Left lung (tissue), 10 donors: Measurements from ENCODE around the gene GMDS. TPM values are rescaled to one million over a fixed set of nuclear protein-coding genes. Genes with fewer than 3 reads are reported as not detected.

ENCODE experiments used
- ATAC-seq: fragments of 200-7000 bp; cut with Tn5 transposase; one replicate; pipeline ENCODE4 v1.9.1; 2020; ENCODE audit warnings: moderate library complexity
- DNase-seq, 4 donors: peaks; one replicate each; pipeline ENCODE4 v3.0.0-alpha.2; 2013 to 2020
- H3K27ac ChIP-seq, 2 donors: fragments of 200-600 bp; sonication (generic) in 1 of 2; one replicate each; pipeline versions ENCODE4 v1.5.0 to v1.8.0; 2020 to 2021
- H3K27me3 ChIP-seq, 2 donors: fragments of 200-600 bp; sonication (generic) in 1 of 2; one replicate each; pipeline versions ENCODE4 v1.5.0 to v1.8.0; 2020 to 2021
- H3K36me3 ChIP-seq, 2 donors: fragments of 200-600 bp; sonication (generic) in 1 of 2; one replicate each; pipeline versions ENCODE4 v1.5.0 to v1.8.0; 2020 to 2021
- H3K4me1 ChIP-seq, 2 donors: fragments of 200-600 bp; one replicate each; pipeline ENCODE4 v1.8.0; 2021
- H3K4me3 ChIP-seq, 2 donors: fragments of 200-600 bp; sonication (generic) in 1 of 2; one replicate each; pipeline versions ENCODE4 v1.5.0 to v1.8.0; 2020 to 2021; ENCODE audit warnings: mild to moderate bottlenecking in 1 of 2
- H3K9me3 ChIP-seq, 2 donors: fragments of 200-600 bp; sonication (generic) in 1 of 2; one replicate each; pipeline versions ENCODE4 v1.5.0 to v1.8.0; 2020 to 2021
- intact Hi-C, 2 donors: fragments of 100-400 bp; cut with DNase I; formaldehyde crosslinking; loops; one replicate each; pipeline versions ENCODE4 v1.11.2 to v1.14.2; 2022
- polyA plus RNA-seq, 6 donors: library from polyadenylated mRNA; unstranded; fragments of 120-200 nt; gene quantifications; one replicate each; pipeline ENCODE4 v1.2.1, GENCODE V29; 2013; ENCODE audit not compliant: insufficient read length in 6 of 6
- total RNA-seq, 2 donors: library from RNA; stranded (reverse); fragmentation: NEBNext Ultra II Directional; extraction: Animal tissue kit (Norgen Biotek cat#: 25700); gene quantifications; one replicate each; pipeline ENCODE4 v1.2.1, GENCODE V29; 2021
- TF ChIP-seq, protein P1 (sequence below), 2 donors: fragments of 200-600 bp; sonication (generic) in 1 of 2; IDR thresholded peaks; one replicate each; pipeline versions ENCODE4 v1.5.0 to v1.8.0; 2021; ENCODE audit warnings: antibody characterized with exemption in 2 of 2
- donor health status: DM: no; HTN: yes; CAD: no.
- donor health status: DM: no; HTN: no; CAD: no.

The GMDS gene
- total and polyA plus RNA-seq, 8 donors, result 16.5 to 25.4 (median 21.2) TPM

GRCh38 chr6:1820714-1821113 lies 424.7 kb downstream of the GMDS start:
- H3K36me3 ChIP-seq, result no peaks in the 10 kb centered on the region
- no peaks in the 10 kb centered on the region for H3K4me1 ChIP-seq
- H3K27ac ChIP-seq, result no peak overlapping the region
- ATAC-seq (no peak), DNase-seq (no peak)
- intact Hi-C loops, result no loop called here
- no peaks in the 10 kb centered on the region for H3K9me3 ChIP-seq
- no peak overlapping the region for H3K4me3 ChIP-seq
- TF ChIP-seq, protein P1, sequence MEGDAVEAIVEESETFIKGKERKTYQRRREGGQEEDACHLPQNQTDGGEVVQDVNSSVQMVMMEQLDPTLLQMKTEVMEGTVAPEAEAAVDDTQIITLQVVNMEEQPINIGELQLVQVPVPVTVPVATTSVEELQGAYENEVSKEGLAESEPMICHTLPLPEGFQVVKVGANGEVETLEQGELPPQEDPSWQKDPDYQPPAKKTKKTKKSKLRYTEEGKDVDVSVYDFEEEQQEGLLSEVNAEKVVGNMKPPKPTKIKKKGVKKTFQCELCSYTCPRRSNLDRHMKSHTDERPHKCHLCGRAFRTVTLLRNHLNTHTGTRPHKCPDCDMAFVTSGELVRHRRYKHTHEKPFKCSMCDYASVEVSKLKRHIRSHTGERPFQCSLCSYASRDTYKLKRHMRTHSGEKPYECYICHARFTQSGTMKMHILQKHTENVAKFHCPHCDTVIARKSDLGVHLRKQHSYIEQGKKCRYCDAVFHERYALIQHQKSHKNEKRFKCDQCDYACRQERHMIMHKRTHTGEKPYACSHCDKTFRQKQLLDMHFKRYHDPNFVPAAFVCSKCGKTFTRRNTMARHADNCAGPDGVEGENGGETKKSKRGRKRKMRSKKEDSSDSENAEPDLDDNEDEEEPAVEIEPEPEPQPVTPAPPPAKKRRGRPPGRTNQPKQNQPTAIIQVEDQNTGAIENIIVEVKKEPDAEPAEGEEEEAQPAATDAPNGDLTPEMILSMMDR (IDR thresholded peaks at IDR 0.05), result no peak
- no peaks in the 10 kb centered on the region for H3K27me3 ChIP-seq

DNA sequence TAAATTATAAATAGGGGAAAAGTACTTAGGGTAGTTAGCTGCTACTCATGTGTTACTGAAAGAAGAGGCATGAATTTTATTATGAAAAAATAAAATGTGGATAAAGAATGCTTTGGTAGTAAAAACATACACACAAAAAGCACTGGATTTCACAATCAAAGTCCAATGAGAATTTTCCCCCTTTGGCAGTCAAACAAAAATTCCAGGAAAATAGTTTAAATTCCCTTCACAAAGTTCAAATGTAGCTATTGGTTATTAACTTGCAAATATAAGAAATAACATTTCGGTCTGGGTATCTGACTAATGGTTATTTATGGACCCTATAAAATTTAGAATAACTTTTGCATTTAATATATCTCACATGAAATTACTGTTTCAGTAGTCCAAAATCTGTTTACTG lies 425.2 kb downstream of the GMDS start:
- Histone ChIP-seq H3K27ac (no peak overlapping the region), H3K9me3 (no peaks in the 10 kb centered on the region), H3K4me3 (no peak overlapping the region), H3K27me3 (no peaks in the 10 kb centered on the region), H3K4me1 (no peaks in the 10 kb centered on the region), H3K36me3 (no peaks in the 10 kb centered on the region)
- TF ChIP-seq, protein P1 (IDR thresholded peaks at IDR 0.05), result no peak
- intact Hi-C loops, result no loop called here
- no peak for ATAC-seq
- no peak for DNase-seq

GRCh38 chr6:1819007-1819406 lies 426.4 kb downstream of the GMDS start:
- TF ChIP-seq, protein P1 (IDR thresholded peaks at IDR 0.05), result no peak
- Histone ChIP-seq H3K27ac (no peak overlapping the region), H3K9me3 (no peaks in the 10 kb centered on the region), H3K4me1 (no peaks in the 10 kb centered on the region), H3K27me3 (no peaks in the 10 kb centered on the region), H3K36me3 (no peaks in the 10 kb centered on the region), H3K4me3 (no peak overlapping the region)
- no peak for DNase-seq
- intact Hi-C loops, result no loop called here
- ATAC-seq, result no peak

DNA sequence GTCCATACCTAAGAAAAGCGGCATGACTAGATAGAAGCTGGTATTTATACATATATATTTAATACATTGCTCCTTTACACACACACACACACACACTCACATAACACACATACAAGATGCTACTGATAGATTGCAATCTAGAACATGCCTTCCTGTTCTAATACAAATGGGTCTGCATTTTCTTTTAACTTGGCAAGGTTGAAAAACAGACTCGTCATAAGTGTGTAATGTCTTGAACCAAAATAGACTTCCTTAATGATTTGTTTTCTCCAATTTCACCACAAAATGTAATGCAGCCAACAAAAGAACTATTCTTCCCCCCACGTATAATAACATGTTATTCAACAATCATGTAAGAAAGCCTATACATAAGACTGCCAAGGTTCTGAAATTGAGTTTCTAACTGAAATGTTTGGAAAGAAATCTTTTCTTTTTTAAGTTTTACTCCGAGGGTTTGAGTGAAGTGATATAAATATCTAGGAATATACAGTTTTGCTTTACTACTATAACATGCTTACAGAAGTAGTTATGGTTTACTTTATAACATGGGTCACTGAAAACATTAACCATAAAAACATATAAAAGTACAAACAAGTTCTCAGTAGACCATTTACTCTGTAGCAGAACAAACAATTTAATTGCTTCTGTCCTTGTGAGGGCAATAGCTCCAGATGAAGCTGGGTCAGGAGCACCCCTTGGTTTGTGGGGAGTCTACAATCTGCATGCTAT lies 428.2 kb downstream of the GMDS start:
- TF ChIP-seq, protein P1 (IDR thresholded peaks at IDR 0.05), result no peak
- H3K4me3 ChIP-seq, result no peak overlapping the region
- H3K4me1 ChIP-seq, result no peaks in the 10 kb centered on the region
- H3K36me3 ChIP-seq, result no peaks in the 10 kb centered on the region
- no peak for DNase-seq
- H3K27me3 ChIP-seq, result no peaks in the 10 kb centered on the region
- intact Hi-C loops, result no loop called here
- H3K9me3 ChIP-seq, result no peaks in the 10 kb centered on the region
- H3K27ac ChIP-seq, result no peak overlapping the region
- no peak for ATAC-seq

DNA sequence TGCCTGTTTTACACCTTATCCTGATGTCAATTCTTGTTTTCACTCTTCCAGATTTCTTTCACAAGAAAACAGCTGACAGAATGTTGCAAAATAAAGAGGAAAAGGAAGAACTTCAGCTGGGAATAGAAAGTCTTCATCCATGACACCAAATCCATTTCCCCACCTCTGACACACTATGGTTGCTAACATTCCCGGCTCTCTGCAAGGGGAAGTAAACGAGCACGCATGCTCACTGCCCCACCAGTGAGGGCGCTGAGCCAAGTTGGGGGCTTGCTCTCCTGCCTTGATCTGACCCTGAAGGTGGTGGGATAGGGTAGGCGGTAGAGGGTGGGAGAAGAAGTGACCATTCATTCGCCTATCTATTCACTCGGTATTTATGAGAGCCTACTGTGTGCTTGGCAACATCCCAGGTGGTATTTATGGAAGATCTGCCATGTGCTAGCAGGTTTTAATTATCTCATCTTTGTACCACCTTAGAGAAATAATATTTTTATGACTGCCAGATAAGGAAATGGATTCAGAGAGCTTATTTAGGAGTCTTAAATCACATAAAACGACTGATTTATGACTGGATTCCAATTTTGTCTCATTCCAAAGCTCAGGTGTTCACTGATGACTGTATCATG lies 429.5 kb downstream of the GMDS start:
- H3K27me3 ChIP-seq, result no peaks in the 10 kb centered on the region
- no peaks in the 10 kb centered on the region for H3K4me1 ChIP-seq
- ATAC-seq (no peak), DNase-seq (no peak)
- no peaks in the 10 kb centered on the region for H3K36me3 ChIP-seq
- no peaks in the 10 kb centered on the region for H3K9me3 ChIP-seq
- TF ChIP-seq, protein P1 (IDR thresholded peaks at IDR 0.05), result no peak
- intact Hi-C loops, result no loop called here
- no peak overlapping the region for H3K27ac ChIP-seq
- no peak overlapping the region for H3K4me3 ChIP-seq
